Fibroblast of the conjunctiva (primary cell): ENCODE data around the gene SEMA4C.
"Not testable (repeated sequence)": the region's sequence is repeated elsewhere in the genome, so short reads cannot be mapped to it uniquely, and the experiment has no call there.

Source experiments
- DNase-seq: peaks from one replicate; pipeline ENCODE4 v3.0.0-alpha.2; 2010; ENCODE audit warnings: low read depth

SEMA4C gene

GRCh38 chr2:96866586-96866985 is 3.3 kb downstream of the SEMA4C start:
- DNase-seq, result no peak

GRCh38 chr2:96866149-96866548 is 3.7 kb downstream of the SEMA4C start:
- no peak for DNase-seq

- DNase-seq, result no peak
Measured at GRCh38 chr2:96865654-96866053, 4.2 kb downstream of the SEMA4C start.

GRCh38 chr2:96864343-96865091 is 5.4 kb downstream of the SEMA4C start:
- DNase-seq, result no peak

GRCh38 chr2:96863575-96864342 is 6.1 kb downstream of the SEMA4C start:
- DNase-seq, result no peak

GRCh38 chr2:96863056-96863455 is 6.8 kb downstream of the SEMA4C start:
- not testable (repeated sequence) for DNase-seq

- no peak for DNase-seq
Measured at GRCh38 chr2:96861074-96861473, 8.8 kb downstream of the SEMA4C start.

- DNase-seq, result no peak
Measured at GRCh38 chr2:96860065-96861029, 9.5 kb downstream of the SEMA4C start.

GRCh38 chr2:96859681-96860064 is 10.2 kb downstream of the SEMA4C start:
- DNase-seq, result no peak

GRCh38 chr2:96859099-96859649 is 10.7 kb downstream of the SEMA4C start:
- no peak for DNase-seq

GRCh38 chr2:96857667-96858372 is 12.1 kb downstream of the SEMA4C start, which contains the start of gene ANKRD39:
Gene ANKRD39, minus strand, starts transcription at chr2:96858016. Its CDS starts 29 bp downstream, at chr2:96857987.
- peak; percentile 97 for DNase-seq

GRCh38 chr2:96856776-96857666 is 12.9 kb downstream of the SEMA4C start:
- DNase-seq, result no peak

GRCh38 chr2:96853321-96853720 is 16.6 kb downstream of the SEMA4C start:
- DNase-seq, result no peak

GRCh38 chr2:96852667-96853066 is 17.2 kb downstream of the SEMA4C start:
- no peak for DNase-seq

- no peak for DNase-seq
Measured at GRCh38 chr2:96848264-96848663, 21.6 kb downstream of the SEMA4C start.

GRCh38 chr2:96847586-96847985 is 22.3 kb downstream of the SEMA4C start:
- no peak for DNase-seq

GRCh38 chr2:96846825-96847224 is 23.1 kb downstream of the SEMA4C start:
- DNase-seq, result no peak

GRCh38 chr2:96844405-96844808 is 25.5 kb downstream of the SEMA4C start:
- DNase-seq, result no peak

- DNase-seq, result no peak
Measured at GRCh38 chr2:96843538-96844268, 26.2 kb downstream of the SEMA4C start, which contains the start of gene ANKRD23. Gene ANKRD23, minus strand, starts transcription at chr2:96844021. Its CDS starts 29 bp downstream, at chr2:96843992.
